Kidney epithelial cell (primary cell): ENCODE data around the gene NAPEPLD. TPM values are rescaled to one million over a fixed set of nuclear protein-coding genes. Genes with fewer than 3 reads are reported as not detected.

Experiments
- DNase-seq: peaks from one replicate; pipeline ENCODE4 v3.0.0-alpha.2; 2010; ENCODE audit warnings: low read depth
- H3K27me3 ChIP-seq: 2 replicates; pipeline ENCODE4 v1.6.0; 2011; ENCODE audit warnings: low read length; ENCODE audit not compliant: control insufficient read depth, insufficient read depth
- H3K36me3 ChIP-seq: 2 replicates; pipeline ENCODE4 v1.5.1; 2011; ENCODE audit warnings: low read length; ENCODE audit not compliant: control insufficient read depth, insufficient read depth
- H3K4me3 ChIP-seq: 2 replicates; pipeline ENCODE4 v1.5.1; 2011; ENCODE audit warnings: low read depth, mild to moderate bottlenecking, control low read depth, low read length
- CTCF ChIP-seq: IDR thresholded peaks from 2 replicates; pipeline ENCODE4 v1.5.1; 2011; ENCODE audit warnings: mild to moderate bottlenecking, moderate library complexity, low read length, control low read depth, inconsistent platforms; ENCODE audit not compliant: insufficient read depth, poor library complexity, severe bottlenecking
- total RNA-seq: library from RNA; depleted of rRNA; stranded (reverse); fragments of >200 nt; gene quantifications from 2 replicates; pipeline ENCODE4 v1.2.3, GENCODE V29; 2015

Gene NAPEPLD
- total RNA-seq, 1 donor from 2014 or later: 9.6 TPM

GRCh38 chr7:103134836-103135554, 13.9 kb downstream of the NAPEPLD start:
- no peak for DNase-seq
- no peak overlapping the region for H3K4me3 ChIP-seq
- no peak for TF ChIP-seq CTCF
- no peaks in the 10 kb centered on the region for H3K36me3 ChIP-seq
- no peaks in the 10 kb centered on the region for H3K27me3 ChIP-seq

GRCh38 chr7:103132995-103133688, 15.8 kb downstream of the NAPEPLD start:
- no peak for TF ChIP-seq CTCF
- no peak for DNase-seq
- Histone ChIP-seq H3K27me3 (no peaks in the 10 kb centered on the region), H3K36me3 (no peaks in the 10 kb centered on the region), H3K4me3 (no peak overlapping the region)

DNA sequence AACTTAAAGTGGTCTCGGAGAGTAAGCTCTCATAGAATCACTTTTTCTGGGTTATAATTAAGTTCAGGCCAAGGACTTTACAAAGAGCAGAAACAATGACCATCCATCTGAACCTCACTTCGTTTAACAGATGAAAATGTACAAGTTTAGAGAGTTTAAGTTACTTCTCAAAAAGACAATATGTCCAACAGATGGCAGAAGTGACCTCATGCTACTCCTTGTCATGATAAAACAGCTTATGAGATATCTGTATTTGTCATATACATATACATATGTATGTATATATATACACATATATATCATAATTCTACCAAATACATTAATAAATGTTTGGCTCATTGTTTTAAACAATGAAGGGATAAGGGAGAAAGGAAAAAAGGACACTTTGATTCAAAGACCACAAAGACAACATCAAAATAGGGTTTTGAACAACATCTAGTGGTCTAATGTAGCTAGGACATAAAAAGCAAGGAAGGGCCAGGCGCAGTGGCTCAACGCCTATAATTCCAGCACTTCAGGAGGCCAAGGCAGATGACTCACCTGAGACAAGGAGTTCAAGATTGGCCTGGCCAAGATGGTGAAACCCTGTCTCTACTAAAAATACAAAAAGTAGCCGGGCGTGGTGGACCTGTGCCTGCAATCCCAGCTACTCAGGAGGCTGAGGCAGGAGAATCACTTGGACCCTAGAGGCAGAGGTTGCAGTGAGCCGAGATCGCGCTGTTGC, 17.8 kb downstream of the NAPEPLD start:
- no peak for TF ChIP-seq CTCF
- no peaks in the 10 kb centered on the region for H3K36me3 ChIP-seq
- no peaks in the 10 kb centered on the region for H3K27me3 ChIP-seq
- no peak for DNase-seq
- H3K4me3 ChIP-seq: no peak overlapping the region

DNA sequence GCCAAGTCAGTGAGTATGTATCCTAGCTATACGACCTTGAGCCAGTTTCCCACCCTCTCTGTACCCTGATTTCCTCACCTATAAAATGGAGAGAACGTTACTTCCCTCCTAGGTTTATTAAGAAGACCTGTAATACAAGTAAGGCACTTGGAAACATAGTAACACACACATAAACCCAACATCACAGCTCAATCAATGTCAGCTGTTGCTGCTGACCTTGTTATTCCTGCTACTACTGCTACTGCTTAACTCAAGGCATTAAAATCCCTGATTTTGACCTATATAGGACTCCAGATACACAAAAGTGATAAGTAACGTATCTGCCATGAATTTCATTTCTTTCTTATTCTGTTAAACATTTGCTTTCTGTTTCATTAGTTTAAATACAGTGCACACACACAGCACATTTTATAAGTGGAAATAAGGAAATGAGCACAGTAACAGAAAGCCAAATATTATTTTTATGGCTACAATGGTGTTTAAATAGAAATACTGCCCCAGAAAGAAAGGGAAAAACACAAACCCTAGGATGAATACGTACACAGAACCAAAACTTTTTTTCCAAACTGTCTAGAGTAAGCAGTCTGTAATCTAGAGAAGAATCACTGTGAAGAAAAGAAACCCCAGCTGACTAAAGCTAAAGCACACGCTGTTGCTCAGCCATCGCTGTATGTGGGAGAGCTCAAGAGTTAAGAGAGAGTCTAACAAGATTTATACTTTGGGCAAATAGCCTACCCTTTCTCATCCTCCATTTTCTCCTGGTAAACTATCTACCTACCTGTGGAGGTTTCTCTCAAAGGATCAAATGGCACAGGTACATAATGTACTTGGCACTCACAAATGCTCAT, 19.0 kb downstream of the NAPEPLD start:
- Histone ChIP-seq H3K27me3 (no peaks in the 10 kb centered on the region), H3K4me3 (no peak overlapping the region), H3K36me3 (no peaks in the 10 kb centered on the region)
- DNase-seq: no peak
- no peak for TF ChIP-seq CTCF

GRCh38 chr7:103127006-103127405, 21.9 kb downstream of the NAPEPLD start:
- Histone ChIP-seq H3K4me3 (no peak overlapping the region), H3K27me3 (no peaks in the 10 kb centered on the region), H3K36me3 (no peaks in the 10 kb centered on the region)
- DNase-seq: no peak
- TF ChIP-seq CTCF: no peak
